DND-41 (cell line): ENCODE measurements around the gene NEUROD2.

Experiments
- CTCF ChIP-seq: IDR thresholded peaks from 2 replicates; pipeline ENCODE4 v1.5.1; 2012; ENCODE audit warnings: borderline replicate concordance, low read length, moderate library complexity, mild to moderate bottlenecking; ENCODE audit not compliant: poor library complexity, severe bottlenecking; ENCODE audit errors: extremely low read depth
- EZH2 ChIP-seq: IDR thresholded peaks from 3 replicates; pipeline ENCODE4 v1.6.1; 2012; ENCODE audit warnings: borderline replicate concordance, low read depth, mild to moderate bottlenecking, moderate library complexity, low read length, inconsistent platforms; ENCODE audit not compliant: severe bottlenecking

- TF ChIP-seq CTCF (no peak), EZH2 (no peak)
These were observed 34.2 kb upstream of the NEUROD2 start for GRCh38 chr17:39641883-39642282.
